ENCODE measurements around the gene CRMP1.

Gene CRMP1

GRCh38 chr4:5919044-5919443, 26.2 kb upstream of the CRMP1 start:
- no peak for DNase-seq

DNA sequence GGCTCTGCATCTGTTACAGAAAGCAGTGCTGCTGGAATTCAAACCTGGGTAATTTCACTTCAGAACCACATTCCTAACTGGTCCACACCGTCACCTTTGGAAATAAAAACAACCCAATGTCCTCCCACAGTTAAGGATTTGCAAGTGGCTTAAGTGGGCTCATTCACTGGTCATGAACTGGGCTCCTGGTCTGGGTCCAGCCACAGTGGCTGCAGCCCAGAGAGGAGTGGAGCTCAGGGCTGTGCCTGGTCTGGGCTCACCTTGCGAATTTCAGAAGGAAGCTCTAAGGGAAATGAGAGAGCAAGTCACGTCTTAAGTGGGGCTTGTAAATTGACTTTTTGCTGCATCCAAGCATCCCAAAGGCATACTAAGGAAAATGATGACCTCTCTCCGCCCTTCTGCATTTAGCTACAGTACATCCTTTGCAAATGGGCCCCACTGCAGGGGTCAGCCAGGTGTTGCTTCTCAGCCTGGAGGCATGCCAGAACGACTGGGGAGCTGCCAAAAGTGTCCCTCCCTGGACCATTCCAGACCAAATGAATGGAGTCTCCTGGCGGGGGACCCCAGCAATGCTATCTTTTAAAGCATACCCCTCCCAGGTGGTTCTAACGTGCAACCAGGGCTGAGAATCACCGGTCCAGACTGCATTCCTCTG, 25.6 kb upstream of the CRMP1 start:
- no peak for DNase-seq

DNA sequence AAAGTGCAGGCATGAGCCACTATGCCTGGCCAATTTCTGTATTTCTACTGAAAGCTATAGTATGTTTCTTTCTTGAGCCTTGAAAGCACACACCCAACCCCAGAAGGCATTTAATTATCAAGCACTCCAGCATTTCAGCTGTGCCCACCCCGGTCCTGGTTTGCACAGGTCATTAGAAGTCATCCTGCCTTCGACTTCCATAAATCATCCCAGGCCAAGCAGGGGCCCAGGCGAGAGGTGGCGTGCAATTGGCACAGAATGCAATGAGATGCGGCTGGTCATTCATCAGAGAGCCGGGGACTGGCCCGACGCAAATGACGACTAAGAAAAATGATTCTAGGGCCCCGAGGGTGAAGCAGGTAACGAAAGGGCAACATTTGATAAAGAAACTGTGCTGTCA, 24.8 kb upstream of the CRMP1 start:
- no peak for DNase-seq

DNA sequence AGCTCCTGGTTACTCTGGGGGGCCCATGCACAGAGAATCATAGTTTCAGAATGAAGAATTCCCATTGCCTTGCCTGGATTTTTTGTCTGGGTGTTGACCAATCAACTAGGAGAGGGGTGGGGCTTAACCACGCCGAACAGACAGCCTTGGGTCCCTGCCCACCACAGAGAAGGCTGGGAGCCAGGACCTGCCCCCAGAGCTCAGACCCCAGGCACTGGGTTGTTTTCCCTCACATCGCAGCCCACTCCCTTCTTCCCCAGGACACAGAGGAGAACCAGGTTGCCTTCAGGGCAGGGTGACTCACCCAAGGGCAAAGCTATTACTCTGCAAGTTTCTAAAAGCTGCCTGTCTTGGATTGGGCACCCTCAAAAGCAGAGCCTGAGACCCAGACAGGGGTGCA, 23.3 kb upstream of the CRMP1 start:
- no peak for DNase-seq

DNA sequence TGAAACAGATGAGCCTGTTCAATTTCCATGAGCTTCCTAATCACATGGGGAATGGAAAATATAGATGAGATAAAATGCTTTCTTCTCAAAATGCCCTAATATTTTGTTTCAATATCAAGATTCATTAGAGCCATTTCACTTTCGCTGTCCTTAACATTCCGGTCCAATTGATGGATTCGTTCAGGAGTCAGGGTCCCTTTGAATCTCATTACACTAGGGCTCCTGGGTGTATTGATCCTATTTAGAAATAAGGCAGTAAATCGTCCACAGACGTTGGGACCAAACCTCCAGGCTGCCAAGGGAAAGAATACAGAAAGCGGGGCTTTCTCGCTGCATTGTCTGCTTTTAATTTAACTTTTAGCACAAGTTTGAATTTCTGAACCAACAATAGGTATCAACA, 20.6 kb upstream of the CRMP1 start:
- DNase-seq, result no peak

GRCh38 chr4:5912614-5913019, 19.7 kb upstream of the CRMP1 start:
- no peak for DNase-seq

DNA sequence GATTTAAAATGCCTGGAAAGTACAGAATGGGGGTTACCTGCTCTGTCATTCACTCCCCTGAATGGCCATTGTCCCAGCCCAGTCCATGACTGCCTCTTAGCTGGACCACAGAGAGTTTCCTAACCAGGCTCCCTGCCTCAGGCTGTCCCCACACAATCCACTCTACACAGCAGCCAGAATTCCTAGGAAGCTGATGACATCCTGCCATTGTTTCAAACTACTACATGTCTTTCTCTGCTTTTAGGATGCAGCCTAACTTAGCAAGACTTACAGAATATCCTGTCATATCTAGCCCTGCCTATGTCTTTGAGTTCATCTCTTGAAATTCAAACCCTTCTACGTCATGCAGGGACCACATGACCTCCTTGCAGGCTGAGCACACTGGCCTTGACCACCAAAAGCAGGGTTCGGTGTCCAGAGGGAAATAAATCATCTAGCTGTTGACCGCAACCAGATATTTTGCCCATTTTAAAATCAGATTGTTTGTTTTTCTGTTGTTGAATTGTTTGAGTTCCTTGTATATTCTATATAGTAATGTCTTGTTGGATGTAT, 16.1 kb upstream of the CRMP1 start:
- no peak for DNase-seq

DNA sequence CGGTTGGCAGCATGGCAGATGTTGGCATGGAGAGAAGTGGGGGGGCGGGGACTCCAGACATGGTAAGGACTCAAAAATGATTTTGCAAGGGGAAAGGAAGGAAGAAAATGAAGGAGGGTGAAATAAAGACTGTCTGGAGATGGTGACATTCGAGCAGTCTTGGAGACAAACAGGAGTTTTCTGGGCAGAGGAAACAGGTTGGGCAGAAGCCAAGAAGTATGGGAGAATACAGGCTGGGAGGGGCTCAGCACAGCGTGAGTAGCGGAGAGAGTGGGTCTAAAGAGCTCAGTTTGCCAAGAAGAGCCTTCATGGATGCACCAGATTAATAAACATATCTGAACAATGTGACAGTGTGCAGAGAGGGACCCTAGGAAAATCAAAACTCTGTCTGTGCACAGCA, 13.3 kb upstream of the CRMP1 start:
- DNase-seq, result no peak

GRCh38 chr4:5905714-5906113, 12.8 kb upstream of the CRMP1 start:
- no peak for DNase-seq

DNA sequence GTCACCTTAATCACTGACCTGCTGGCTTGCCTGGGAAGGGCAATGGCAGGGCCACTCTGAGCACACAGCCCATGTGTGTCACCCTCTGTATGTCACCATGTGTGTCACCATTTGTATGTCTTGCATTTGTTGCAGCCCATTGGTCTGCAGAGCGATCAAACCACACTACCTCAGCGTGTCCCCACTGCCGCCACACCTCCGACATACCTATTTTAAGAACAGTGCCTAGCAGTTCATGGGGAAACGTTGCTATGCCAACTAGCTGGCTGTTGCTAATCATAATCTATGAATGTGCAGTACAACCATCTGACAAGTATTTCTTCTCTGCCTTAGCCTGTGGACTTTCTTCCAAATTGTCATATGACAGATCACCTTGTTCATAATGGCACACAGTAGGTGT, 8.0 kb upstream of the CRMP1 start:
- no peak for DNase-seq

DNA sequence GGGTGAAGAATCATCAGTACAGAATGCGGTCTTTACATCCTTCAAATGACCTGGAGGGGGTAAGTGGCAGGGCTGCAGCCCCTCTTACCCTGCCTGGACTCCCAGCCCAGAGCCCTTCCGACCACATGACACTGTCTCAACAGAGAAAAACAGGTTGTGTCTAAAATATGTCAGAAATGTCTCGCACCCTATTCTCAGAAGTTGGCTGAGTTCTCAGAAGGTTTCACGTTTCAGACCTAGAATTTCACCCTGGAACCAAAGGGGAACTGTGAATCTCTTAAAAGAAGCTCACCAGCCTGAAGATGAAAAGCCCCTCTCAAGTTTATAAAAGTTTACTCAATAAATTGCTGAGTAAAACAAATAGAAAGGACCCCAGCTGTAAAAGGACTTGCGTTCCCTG, 7.0 kb upstream of the CRMP1 start:
- DNase-seq, result no peak

DNA sequence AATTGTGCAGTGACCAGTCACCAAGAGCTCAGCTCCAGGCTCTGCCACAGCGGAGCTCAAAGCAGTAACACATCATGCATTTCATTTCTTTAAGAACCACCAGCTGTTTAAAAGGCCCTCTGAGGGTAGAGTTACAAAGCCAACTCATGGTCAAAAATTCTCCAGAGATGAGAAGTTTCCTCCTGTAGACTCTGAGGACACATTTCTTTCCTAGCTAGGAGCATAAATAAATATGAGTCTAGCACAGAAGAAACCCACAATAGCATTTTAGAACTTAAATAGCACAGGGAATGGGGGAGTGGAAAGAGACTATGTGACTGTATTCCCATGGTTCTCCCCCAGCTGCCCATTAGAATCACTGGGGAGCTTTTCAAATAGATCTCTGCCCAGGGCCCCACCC, 6.5 kb upstream of the CRMP1 start:
- DNase-seq, result no peak

DNA sequence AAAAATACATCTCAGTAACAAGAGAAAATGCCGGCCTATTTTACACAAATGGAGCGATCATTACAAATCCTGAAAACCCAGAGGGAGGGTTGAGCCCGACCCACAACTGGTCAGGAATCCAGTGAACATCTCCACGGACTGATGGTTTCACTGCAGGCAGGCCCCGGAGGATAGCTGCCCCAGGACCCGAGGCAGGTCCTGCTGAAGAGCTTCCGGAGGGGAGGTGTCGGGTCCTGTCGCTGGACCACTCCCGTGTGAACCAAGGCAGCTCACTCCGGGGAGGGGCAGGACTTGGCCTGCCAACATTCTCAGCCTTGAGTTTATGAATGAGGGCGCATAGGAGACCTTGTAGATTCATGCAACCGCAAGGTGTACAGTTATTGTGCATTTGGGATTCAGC, 4.8 kb upstream of the CRMP1 start:
- DNase-seq, result no peak

GRCh38 chr4:5895287-5895686, 2.4 kb upstream of the CRMP1 start:
- no peak for DNase-seq

- DNase-seq, result no peak
Measured at GRCh38 chr4:5894266-5894665, 1.4 kb upstream of the CRMP1 start.

- DNase-seq, result no peak
Measured at GRCh38 chr4:5893591-5893990, 705 bp upstream of the CRMP1 start.

GRCh38 chr4:5892323-5893003, 423 bp downstream of the CRMP1 start:
- DNase-seq, result no peak

DNA sequence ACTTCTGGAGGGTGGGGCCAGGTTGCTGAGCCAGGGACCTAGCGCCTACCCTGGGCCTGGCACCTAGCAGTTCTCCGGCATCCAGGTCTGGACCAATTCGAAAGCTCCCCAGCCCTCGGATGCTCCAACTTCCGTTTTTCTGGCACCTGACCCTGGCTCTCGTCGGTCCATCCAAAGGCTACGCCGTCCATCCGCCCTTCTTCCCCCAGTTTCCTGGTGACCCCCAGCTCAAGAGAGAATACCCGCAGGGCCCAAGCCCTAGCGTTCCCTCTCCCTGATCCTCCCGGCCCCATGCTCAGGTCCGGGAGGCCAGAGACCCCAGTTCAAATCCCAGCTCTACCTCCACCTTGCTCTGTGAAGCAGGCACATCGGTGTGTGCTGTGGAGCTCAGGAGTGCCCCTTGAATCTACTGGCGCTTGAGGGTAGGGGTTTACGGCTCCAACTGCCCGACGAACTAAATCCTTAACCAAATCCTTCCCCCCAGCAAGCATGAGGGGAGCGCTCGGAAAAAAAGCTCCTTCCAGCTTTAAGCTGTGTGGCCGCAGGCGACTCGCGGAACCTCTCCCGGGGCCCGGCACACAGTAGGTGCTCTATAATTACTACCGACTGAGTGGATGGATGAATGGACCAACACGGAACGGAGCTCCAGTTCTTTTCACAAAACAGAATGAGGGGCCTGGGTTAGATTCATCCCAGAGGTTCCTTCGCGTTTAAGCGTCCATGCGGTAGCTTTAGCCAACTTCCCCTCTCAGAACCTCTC, 1.1 kb downstream of the CRMP1 start:
- no peak for DNase-seq

DNA sequence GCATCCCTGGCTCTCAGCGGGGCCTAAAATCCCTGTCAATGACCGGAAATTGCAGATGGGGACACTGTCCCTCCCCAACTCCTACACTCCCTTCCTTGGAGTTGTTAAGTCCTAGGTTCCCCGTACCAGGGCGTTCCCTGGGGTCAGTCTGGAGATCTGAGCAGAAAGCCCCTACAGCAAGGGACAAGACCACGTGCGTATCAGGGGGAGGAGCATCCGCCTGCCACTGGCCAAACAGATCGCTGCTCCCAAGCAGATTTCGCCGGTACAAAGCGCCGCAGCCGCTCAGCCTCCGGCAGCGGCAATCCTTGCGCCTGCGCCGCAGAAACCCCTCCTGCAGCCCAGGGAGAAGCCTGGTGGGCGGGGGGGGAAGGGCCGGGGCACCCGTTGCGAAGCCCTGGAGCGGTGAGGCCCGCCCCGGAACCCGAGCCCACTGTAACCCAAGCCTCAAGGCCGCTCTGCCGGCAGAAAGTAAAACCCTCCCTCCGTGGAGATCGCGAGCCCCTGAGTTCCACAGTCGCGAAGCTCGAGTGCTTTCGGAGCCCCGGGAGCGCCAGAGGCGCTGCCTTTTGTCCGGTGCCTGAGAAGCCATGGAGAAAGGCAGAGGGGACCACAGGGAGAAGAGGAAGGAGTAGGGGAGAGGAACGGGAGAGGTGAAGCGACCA, 2.7 kb downstream of the CRMP1 start:
- DNase-seq, result no peak

DNA sequence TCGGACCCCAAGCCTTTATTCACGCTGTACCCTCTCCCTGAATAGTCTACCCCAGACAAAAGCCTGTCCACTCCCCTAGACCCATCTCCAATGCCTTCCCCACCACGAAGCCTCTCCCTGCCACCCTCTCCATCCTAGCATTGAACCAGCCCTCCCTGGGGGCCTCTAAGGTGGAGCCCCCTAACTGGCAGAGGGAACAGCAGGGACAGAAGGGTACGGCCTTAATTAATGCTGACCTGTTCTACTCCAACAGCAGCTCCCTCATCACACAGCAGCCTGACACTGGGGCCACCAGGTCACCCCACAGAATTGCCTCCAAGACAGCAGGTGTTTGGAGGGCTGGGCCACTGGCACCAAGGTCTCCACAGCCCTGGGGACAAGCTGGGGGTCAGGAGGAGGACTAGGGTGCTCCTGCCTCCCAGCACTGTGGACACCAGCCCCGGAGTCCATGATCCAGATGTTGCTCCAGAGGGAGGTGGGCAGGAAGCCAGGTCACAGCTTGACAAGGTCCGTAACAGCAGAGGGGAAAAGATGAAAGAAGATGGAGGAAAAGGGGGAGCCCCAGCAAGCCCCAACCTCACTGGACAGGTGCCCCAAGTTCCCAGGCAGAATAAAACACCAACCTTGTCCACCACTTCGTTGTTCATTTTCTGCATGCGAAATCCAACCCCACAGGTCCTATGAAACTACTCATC, 3.7 kb downstream of the CRMP1 start:
- DNase-seq, result no peak

- no peak for DNase-seq
Measured at GRCh38 chr4:5888222-5889001, 4.5 kb downstream of the CRMP1 start.

Data from stimulated activated naive CD4-positive, alpha-beta T cell treated with Interleukin-2 at 50 U/mL for 16 hours (primary cell).